CD4-positive, alpha-beta T cell treated with Interleukin-2 at 100 ng/mL for 4 hours (primary cell): Measurements from ENCODE around the gene STK11.

ENCODE experiments used
- DNase-seq: peaks from one replicate; pipeline ENCODE4 v3.0.0-alpha.2; 2020; ENCODE audit warnings: low spot score

STK11 gene, protein sequence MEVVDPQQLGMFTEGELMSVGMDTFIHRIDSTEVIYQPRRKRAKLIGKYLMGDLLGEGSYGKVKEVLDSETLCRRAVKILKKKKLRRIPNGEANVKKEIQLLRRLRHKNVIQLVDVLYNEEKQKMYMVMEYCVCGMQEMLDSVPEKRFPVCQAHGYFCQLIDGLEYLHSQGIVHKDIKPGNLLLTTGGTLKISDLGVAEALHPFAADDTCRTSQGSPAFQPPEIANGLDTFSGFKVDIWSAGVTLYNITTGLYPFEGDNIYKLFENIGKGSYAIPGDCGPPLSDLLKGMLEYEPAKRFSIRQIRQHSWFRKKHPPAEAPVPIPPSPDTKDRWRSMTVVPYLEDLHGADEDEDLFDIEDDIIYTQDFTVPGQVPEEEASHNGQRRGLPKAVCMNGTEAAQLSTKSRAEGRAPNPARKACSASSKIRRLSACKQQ

DNA sequence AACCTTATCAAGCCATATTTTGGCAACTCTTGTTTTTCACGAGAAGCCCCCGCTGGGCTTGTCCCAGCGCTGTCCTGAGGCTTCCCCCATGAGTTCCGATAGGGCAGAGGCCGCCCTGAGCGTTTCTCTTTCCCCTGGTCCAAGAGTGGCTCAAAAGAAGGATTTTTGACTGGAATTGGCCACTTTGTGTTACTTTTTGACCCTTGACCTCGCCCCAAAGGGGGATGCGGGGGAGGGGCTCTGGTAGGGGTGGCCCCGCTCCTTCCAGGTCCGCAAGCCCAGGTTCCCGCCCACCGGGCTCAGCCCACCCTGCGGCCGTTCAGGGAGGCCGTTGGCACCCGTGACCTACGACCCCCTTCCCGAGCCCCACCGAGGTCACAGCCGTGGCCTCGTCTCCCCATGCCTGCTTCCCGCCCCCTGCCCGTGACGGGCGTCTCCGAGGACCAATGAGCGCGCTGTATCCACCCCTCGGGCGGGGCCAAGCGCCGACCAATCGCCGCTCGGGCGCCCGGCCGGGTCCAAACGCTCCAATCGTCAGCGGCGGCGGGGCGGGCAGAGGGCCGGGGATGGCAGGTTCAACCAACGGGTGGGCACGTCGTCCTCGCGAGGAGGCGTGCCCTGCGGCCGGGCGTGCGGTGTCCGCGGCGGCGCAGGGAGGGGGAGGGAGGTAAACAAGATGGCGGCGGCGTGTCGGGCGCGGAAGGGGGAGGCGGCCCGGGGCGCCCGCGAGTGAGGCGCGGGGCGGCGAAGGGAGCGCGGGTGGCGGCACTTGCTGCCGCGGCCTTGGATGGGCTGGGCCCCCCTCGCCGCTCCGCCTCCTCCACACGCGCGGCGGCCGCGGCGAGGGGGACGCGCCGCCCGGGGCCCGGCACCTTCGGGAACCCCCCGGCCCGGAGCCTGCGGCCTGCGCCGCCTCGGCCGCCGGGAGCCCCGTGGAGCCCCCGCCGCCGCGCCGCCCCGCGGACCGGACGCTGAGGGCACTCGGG is at the start of gene STK11:
Gene STK11 (plus strand): TSS at position 665 of the 986 bp plus-strand sequence. CDS start 1,136 bp downstream, outside the sequence.
- peak; percentile 99 for DNase-seq

DNA sequence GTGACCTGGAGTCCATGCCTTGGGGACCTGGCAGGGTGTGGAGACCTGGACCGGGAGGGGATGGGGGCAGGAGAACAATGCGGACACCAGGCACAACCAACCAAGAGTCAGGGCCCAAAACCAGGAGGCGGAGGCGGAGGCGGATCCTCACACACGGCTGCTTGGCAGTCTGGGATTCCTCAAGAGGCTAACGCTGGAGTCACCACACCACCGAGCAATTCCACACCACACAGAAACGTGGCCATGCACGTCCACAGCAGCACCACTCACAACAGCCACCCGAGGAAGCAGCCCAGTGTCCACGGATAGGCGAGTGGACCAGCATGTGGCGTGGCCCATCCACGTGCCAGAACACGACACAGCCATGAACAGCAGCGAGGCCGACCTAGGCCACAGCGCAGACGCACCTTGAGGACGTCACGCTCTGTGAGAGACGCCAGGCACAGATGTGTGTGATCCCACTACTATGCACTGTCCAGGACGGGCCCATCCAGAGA is 49.2 kb upstream of the STK11 start:
- DNase-seq = no peak

DNA sequence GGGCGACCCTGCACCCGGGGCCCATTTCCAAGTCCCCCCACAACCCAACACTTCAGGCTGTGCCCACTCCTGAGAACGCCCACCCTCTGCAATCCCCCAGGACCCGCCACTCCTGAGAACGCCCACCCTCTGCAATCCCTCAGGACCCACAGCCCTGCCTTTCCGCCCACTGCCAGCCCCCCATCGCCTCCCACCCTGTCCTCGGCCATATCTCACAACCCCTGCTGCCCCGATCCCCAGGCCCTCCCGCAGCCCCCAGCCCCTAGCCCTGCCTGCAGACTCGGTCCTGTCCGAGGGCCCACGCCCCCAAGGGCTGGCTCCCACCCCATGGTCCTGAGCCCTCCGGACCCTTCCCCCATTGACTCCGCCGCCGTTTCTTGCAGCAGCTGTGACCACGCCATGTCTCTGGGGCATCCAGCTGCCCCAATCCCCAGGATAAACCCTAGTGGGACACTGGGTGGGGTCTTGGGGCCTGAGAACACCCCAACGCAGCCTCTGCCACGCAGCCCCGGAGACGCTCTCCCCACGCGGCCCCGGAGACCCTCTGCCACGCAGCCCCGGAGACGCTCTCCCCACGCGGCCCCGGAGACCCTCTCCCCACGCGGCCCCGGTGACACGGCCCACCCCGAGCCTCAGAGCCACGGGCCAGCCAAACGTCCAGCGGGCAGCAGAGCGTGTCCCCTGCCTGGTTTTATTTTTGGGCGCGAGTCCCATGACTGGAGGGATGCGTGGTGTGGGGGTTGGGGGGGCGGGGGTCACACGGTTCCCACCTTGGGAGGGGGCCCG is 48.6 kb upstream of the STK11 start:
- no peak for DNase-seq

DNA sequence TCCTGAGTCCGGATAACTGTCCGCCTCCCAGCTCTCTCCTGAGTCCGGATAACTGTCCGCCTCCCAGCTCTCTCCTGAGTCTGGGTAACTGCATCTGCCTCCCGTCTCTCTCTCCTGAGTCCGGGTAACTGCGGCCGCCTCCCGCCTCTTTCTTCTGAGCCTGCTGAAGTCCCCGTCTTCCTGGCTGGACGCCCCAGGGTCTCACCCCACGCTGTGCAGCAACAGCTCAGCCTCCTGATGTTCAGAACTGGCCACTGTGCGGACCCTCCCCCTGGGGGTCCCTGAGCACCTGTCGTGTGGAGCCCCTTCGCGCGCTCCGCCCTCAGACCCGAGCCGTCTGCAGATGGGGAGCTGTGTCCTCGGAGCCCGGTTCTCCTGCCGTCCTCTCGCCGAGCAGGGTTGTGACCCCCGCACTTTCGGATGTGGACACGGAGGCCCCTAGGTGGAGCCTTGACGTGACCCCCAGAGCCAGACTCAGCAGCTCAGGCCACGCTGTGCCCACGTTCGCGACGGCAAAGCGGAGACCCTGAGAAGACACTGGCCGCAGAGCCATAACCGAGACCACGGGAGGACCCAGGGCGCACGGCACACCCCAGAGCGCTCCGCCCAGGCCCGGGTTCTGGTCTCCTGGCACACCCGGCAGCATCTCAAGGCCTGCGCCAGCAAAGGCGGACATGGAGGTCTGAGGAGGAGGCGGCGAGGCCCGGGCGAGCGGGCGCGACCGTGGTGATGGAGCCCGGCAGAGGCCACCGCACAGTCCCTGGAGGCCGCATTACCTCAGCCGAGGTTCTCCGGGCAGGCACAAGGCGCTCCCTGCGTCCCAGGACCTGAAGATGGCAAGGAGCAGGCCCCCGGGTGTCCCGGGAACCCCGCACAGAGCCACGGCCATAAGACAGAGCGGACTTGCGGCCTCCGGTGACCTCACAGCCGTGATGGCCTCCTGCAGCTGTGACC is 47.4 kb upstream of the STK11 start:
- DNase-seq = no peak

DNA sequence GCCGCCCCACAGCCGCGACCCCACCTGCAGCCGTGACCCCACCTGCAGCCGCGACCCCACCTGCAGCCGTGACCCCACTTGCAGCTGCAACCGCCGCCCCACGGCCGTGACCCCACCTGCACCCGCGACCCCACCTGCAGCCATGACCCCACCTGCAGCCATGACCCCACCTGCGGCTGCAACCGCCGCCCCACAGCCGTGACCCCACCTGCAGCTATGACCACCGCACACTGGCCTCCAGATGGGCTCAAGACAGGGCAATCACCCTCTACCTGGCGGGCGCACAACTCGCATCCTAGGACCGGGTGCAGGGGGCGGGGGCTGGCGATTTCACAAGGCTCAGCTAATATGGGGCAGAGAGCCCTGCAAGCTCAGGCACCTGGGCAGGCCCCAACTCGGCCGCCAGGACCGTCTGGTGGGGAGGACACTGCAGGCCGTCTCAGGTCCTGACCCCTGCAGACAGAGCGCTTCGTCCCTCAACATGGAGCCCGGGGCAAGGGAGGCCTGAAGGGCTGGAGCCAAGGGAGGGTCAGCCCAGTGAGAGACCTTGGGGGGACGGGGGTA is 46.6 kb upstream of the STK11 start:
- DNase-seq = no peak

DNA sequence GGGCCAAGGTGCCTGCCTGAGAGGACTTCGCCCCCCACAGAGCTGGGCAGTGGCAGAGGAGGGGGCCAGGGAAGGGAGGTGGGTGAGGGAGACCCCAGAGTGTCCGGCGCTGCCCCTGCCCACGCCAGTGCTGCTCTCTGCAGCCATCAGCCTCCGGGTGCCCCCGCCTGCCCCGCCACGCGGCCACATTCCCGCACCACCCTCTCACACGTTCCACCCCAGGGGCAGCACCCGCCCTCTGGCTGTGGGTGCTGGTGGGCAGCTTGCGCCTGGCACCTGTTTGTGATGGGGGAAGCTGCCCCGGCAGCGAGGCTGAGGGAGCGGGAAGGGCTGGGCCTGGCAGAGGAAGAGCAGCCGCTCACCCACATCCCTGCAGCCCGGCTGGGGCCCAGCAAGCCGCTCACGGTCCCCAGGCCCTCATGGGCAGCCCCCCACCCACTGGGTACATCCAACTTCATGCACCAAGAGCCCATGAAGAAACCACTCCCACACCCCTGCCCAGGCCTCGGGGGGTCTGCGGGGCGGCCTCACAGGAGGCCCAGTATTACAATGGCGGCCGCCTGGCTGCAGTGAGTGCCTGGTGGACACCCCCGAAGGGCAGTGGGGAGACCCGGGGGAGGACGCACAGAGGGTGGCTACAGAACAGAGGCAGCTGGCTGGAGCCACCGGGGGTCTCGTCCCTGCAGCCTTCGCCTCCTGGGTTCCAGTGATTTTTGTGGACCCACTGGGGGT is 45.5 kb upstream of the STK11 start:
- DNase-seq = no peak

DNA sequence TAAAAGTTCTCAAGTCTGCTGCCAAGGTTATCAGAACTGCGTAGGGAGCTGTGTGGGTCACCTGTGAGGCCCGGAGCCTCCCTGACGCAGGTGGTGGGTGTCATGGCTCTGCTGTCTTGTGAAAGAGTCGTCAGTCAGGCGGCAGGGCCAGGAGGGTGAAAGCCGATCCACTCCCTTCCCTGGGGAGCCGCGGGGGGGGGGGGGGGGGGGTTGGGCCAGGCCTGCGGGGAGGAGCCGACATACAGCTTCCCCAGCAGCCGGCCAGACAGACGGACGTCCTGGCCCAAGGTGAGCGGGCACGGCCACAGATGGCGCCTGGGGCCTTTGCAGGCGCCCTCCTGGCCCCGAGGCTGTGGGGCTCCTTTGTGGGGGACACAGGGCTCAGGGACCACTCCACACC is 43.9 kb upstream of the STK11 start:
- no peak for DNase-seq

DNA sequence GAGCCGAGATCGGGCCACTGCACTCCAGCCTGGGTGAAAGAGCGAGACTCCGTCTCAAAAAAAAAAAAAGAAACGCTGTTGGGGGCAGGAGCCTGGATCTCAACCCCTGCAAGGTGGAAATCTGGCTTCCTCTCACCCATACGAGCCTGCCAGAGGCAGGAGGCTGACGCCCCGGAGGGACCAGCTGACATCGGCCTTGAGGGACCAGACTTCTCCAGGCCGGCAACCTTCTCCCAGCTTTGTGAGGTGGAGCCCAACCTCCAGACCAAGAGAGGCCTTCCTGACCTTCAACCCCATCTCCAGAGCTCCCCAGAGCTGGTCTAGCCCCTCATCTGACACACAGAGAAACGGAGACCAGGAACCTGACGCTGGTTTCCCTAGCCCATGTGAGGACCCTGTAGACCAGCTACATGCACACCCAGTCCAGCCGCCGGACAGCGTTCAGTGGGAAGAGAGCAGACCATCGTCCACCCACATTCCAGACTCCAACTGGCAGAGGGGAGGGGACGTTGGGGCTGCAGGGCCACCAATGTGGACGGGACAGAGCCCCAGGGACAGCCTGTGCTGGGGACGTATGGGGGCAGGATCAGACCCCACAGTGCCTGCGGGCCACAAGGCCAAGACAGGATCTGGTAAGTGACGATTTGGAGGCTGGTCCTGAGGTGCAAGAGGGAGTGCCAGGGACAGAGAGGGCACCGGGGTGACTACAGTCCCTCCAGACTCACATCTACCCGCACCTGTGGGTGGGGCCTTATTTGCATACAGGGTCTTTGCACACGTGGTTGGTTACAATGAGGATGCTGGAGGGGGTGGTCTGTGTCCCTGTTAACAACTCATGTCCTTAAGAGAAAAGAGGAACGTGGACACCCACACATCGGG is 42.9 kb upstream of the STK11 start:
- no peak for DNase-seq

DNA sequence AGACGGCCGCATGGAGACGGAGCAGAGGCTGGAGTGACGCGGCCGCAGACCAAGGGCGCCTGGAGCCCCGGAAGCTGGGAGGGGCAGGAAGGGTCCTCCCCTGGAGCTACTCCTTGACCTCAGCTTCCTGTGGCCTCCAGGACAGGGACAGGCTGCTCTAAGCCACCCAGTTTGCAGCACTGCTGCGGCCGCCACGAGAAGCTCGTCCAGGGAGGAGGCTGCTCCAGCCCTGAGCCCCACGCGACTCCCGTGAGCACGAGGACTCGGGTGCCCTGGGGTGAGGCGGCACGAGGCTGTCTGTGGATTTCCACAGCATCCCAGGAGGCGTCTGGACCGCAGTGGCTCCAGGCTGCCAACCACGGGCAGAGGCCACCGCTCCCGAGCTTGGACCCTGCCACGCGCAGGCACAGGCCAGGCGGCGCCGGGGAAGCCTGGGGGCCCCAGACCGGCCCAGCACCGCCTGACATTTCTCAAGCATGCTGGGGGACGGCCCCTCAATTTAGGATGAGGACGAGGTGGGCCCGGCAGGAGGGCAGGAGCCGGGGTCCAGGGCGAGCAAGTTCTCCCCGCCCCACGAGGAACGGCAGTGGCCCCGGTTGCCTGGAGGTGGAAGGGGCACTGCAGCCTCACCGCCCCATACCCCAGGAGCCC is 42.2 kb upstream of the STK11 start:
- no peak for DNase-seq

DNA sequence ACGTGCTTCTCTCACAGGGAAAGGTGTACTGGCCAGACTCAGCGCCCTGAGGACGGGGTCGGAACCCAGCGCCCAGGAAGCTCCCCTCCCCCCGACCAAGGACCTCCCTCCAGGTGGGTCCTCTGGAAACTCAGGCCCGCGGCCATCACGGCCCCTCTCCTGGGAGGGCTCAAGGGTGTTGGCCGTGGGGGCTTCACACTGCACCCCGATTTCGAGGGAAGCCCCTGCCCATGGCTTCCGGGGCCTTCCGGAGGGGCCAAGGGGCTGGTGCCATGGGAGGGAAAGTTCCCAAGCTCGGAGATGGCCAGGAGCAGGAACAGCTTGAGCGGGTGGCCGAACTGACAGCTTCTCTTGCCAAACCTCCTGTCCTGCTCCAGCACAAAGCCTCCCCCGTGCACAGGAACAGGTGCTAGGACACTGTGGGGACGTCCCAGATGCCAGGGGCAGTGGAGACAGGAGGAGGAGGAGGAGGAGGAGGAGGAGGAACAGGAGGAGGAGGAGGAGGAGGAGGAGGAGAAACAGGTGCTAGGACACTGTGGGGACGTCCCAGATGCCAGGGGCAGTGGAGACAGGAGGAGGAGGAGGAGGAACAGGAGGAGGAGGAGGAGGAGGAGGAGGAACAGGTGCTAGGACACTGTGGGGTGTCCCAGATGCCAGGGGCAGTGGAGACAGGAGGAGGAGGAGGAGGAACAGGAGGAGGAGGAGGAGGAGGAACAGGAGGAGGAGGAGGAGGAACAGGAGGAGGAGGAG is 41.5 kb upstream of the STK11 start:
- DNase-seq = no peak

DNA sequence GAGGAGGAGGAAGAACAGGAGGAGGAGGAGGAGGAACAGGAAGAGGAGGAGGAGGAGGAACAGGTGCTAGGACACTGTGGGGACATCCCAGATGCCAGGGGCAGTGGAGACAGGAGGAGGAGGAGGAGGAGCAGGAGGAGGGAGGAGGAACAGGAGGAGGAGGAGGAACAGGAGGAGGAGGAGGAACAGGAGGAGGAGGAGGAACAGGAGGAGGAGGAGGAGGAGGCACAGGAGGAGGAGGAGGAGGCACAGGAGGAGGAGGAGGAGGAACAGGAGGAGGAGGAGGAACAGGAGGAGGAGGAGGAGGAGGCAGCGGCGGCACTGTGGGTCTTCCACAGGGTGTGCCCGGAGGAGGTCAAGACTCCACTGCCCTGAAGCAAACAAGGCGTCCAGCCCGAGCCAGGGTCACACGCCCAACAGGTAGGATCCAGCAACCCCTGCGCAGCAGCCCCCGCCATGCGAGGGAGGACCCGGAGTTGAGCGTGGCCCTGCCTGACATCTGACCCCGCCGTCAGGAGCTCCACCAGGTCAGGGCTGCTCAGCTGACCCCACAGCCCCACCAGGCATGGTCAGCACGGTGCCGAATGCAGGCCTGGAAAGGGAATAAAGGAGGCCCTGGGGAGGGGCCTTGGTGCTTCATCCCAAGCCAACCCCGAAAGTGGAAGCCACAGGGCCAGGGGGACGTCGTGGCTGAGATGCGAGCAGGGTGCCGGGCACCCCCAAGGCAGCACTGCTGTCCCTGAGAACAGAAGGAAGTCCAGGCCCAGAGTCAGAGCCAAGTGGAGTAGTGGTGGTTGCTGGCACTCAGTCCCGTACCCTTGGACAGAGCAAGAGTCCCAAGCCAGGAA is 40.7 kb upstream of the STK11 start:
- no peak for DNase-seq

DNA sequence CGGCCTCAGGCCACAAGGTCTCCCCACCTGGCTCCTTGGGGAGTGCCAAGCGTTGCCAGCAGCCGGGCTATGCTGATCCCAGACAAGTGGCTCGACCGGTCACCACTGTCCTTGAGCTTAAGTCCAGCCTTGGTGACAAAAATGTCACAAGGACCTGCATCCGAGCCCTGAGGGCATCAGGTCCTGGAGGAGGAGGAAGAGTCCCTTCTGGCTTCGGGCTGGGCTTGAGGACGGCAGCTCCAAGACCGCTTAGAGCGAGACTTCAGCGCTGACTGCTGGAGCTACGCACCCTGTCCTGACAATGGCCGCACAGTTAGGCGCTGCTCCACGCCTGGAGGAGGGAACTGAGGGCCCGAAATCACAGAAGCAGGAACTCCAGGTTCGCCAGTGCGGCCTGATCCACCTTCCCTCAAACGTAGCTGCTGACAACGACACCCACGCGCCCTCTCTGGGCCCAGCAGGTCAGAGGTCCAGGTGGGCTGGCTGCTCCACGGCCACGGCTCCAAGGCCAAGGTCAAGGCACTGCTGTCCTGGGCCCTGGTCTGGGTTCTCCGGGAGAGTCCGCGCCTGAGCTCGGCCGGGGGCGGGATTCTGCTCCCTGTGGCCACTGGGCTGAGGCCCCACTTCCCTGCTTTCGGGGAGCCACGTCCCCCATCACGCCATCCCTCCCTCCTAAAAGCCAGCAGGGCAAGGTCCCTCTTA is 38.6 kb upstream of the STK11 start:
- DNase-seq = no peak

DNA sequence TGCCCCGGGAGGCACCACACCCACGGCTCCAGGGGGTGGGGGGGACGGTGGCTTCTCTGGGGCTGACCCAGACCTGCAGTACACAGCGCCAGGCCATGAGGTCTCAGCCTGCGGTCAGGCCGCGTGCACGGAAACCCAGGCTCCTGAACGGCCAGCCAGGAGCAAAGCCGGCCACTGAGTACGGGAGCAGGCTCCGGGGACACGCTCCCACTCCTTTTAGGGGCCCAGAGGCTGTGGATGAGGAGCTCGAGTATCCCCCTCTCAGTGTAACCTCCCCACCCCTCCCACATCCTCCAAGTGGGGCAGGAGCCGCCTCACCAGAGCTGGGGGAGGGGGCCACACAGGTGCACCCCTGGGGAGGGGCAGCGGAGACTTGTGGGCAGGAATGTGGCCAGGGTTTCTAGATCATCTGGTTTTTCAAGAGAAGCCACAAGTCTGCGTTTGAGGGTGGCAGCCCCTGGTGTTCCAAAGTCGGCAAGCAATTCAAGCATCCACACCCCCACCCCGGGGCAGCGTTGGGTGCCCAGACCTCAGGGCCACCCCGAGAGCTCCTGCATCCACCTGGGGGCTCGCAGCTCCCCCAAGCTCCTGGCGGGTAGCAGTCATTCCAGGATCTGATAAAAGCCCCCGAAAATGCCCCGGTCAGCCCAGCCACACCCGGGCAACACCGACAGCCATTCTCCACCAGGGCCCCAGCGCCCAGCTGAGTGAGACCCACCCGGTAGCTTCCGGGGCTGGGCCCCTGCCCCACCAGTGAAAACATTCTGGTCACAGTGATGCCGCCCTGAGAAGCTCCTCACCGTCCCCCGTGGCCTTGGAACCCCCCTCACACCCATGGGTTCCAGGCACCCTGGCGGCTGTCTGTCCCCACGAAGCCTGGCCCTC is 37.6 kb upstream of the STK11 start:
- DNase-seq = no peak

DNA sequence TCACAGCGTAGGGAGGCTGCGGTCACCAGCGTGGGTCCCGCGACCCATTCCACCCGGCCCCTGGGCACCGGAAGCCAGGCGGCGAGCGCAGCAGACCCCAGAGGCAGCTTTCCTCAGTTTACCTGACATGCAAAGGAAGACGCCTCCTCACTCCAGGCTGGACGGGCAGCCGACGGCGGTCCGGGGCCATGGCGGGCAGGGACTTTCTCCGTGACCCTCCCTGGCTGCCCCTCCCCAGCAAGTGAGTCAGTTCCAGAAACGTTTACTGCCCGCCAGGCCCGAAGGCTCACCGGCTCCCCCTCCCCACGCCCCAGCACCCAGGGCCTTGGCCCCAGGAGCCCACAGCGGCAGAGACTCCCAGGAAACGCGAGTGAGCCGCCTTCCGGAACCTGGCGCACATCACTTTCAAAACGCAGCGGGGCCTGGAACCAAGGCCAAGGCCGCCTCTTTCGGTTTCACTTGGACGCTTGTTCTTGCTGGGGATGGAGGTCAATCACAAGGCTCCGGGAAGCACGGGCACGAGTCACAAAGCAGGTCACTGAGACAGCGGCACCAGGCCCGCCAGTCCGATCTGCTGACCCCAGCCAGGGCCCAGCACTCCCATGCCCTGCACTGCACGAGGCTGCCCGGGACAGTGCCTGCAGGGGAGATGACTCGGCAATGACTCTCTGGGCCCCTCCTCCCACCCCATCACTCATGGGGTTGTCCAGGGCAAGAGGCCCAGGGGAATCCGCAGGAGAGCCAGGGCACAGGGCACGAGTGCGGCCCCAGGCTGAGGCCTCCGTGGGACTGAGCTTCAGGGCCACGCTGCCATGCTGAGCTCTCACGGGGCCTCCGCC is 36.8 kb upstream of the STK11 start:
- DNase-seq = no peak
